ENCODE data around the gene FCRLA. TPM values are rescaled to one million over a fixed set of nuclear protein-coding genes. Genes with fewer than 3 reads are reported as not detected.
"Not testable (repeated sequence)": the region's sequence is repeated elsewhere in the genome, so short reads cannot be mapped to it uniquely, and the experiment has no call there.

FCRLA gene
- total RNA-seq, 4 donors from 2014 or later: not detected

DNA sequence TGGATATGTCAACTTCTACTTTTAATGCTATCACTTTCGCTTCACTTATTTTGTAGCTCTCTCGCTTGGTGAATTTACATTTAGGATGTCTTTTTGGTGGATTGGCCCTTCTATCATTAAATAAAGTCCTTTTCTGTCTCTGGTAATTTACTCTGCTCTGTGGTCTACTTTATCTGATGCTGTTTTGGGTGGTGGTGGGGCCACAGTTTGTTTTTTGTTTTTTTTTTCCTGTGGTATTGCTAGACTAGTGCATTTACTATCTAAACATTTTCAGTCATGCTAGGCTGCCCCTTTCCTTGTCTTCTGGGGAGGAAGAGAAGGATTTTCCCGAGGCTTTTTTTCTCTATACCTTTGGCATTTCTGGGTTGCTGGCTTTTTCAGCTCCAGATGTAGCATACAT, 18.1 kb upstream of the FCRLA start:
- Histone ChIP-seq H3K36me3 (no peaks in the 10 kb centered on the region), H3K9me3 (no peaks in the 10 kb centered on the region), H3K4me1 (no peaks in the 10 kb centered on the region), H3K27me3 (peaks cover 0 to 3% (median 2%) of the 10 kb centered on the region in 3 donors), H3K4me3 (no peak overlapping the region), H3K27ac (no peak overlapping the region)
- TF ChIP-seq POLR2A (IDR thresholded peaks at IDR 0.05): no peak
- TF ChIP-seq, protein P1, sequence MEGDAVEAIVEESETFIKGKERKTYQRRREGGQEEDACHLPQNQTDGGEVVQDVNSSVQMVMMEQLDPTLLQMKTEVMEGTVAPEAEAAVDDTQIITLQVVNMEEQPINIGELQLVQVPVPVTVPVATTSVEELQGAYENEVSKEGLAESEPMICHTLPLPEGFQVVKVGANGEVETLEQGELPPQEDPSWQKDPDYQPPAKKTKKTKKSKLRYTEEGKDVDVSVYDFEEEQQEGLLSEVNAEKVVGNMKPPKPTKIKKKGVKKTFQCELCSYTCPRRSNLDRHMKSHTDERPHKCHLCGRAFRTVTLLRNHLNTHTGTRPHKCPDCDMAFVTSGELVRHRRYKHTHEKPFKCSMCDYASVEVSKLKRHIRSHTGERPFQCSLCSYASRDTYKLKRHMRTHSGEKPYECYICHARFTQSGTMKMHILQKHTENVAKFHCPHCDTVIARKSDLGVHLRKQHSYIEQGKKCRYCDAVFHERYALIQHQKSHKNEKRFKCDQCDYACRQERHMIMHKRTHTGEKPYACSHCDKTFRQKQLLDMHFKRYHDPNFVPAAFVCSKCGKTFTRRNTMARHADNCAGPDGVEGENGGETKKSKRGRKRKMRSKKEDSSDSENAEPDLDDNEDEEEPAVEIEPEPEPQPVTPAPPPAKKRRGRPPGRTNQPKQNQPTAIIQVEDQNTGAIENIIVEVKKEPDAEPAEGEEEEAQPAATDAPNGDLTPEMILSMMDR (IDR thresholded peaks at IDR 0.05 in 4 of 5, conservative IDR thresholded peaks at IDR 0.05 in 1 of 5): no peak
- DNase-seq (no peak), ATAC-seq (no peak)
- intact Hi-C loops (cut with DNase I; ENCODE audit: low total_unique reads) (no loop called here), in situ Hi-C loops (cut with MboI; ENCODE audit: low sequenced_read_pairs in 4 of 4) (no loop called here)

DNA sequence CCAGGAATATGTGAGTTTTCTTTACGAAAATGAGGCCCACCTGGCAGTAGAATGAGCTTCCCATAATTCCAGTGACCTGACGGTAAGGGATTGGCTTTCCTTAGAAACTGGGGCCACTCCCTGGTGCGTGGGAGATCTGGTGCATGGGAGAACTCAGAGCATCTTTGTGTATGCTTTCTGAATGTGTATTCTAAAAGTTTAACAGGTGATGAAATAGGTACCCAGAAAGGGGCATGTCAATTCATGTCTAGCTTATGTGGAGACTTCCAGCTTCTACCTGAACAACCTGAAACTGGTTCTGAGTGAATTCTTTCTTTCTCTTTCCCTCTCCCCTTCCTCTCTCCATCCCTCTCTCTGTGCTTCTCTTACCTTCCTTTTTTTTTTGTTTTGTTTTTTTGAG, 15.2 kb upstream of the FCRLA start:
- no peak for TF ChIP-seq POLR2A (IDR thresholded peaks at IDR 0.05)
- TF ChIP-seq, protein P1 (IDR thresholded peaks at IDR 0.05 in 4 of 5, conservative IDR thresholded peaks at IDR 0.05 in 1 of 5): no peak
- H3K4me3 ChIP-seq: no peak overlapping the region
- H3K9me3 ChIP-seq: no peaks in the 10 kb centered on the region
- ATAC-seq (no peak), DNase-seq (no peak)
- in situ Hi-C loops (cut with MboI; ENCODE audit: low sequenced_read_pairs in 4 of 4) (no loop called here), intact Hi-C loops (cut with DNase I; ENCODE audit: low total_unique reads) (no loop called here)
- no peak overlapping the region for H3K27ac ChIP-seq
- no peaks in the 10 kb centered on the region for H3K4me1 ChIP-seq
- no peaks in the 10 kb centered on the region for H3K36me3 ChIP-seq
- H3K27me3 ChIP-seq: peaks cover 0 to 3% (median 2%) of the 10 kb centered on the region in 3 donors

DNA sequence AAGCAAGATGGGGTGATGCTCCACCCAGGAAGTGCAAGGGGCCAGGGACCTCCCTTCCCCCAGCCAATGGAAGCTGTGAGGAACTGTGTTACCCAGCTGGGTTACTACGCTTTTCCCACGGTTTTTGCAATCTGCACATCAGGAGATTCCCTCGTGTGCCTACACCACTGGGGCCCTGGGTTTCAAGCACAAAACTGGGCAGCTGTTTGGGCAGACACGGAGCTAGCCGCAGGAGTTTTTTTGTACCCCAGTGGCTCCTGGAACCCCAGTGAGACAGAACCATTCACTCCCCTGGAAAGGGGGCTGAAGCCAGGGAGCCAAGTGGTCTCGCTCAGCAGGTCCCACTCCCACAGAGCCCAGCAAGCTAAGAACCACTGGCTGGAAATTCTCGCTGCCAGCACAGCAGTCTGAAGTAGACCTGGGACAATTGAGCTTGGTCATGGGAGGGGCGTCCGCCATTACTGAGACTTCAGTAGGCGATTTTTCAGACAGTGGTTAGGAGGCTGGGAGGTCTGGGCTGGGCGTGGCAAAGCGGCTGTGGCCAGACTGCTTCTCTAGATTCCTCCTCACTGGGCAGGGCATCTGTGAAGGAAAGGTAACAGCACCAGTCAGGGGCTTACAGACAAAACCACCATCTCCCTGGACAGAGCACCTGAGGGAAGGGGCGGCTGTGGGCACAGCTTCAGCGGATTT, 13.9 kb upstream of the FCRLA start:
- ATAC-seq; in situ Hi-C loops (cut with MboI; ENCODE audit: low sequenced_read_pairs in 4 of 4); H3K27ac ChIP-seq; H3K4me3 ChIP-seq; H3K27me3 ChIP-seq; H3K36me3 ChIP-seq; H3K4me1 ChIP-seq; DNase-seq; H3K9me3 ChIP-seq; intact Hi-C loops (cut with DNase I; ENCODE audit: low total_unique reads): not testable (repeated sequence)

DNA sequence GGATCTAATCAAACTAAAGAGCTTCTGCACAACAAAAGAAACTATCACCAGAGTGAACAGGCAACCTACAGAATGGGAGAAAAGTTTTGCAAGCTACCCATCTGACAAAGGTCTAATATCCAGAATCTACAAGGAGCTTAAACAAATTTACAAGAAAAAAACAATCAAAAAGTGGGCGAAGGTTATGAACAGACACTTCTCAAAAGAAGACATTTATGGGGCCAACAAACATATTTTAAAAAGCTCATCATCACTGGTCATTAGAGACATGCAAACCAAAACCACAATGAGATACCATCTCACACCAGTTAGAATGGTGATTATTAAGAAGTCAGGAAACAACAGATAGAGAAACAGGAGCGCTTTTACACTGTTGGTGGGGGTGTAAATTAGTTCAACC, 8.7 kb upstream of the FCRLA start:
- H3K4me3 ChIP-seq; H3K36me3 ChIP-seq; DNase-seq; intact Hi-C loops (cut with DNase I; ENCODE audit: low total_unique reads); H3K4me1 ChIP-seq; H3K27me3 ChIP-seq; in situ Hi-C loops (cut with MboI; ENCODE audit: low sequenced_read_pairs in 4 of 4); H3K9me3 ChIP-seq; ATAC-seq; H3K27ac ChIP-seq: not testable (repeated sequence)

DNA sequence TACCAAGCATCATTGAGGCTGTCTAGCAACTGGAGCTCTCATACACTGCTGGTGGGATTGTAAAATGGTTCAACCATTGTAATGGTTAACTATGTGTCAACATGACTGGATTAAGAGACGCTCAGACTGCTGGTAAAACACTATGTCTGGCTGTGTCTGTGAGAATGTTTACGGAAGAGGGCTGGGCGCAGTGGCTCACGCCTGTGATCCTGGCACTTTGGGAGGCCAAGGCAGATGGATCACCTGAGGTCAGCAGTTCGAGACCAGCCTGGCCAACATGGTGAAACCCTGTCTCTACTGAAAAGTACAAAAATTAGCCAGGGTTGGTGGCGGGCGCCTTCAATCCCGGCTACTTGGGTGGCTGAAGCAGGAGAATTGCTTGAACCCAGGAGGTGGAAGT, 4.8 kb upstream of the FCRLA start:
- TF ChIP-seq, protein P1 (IDR thresholded peaks at IDR 0.05 in 4 of 5, conservative IDR thresholded peaks at IDR 0.05 in 1 of 5): no peak
- no peak for TF ChIP-seq POLR2A (IDR thresholded peaks at IDR 0.05)
- Histone ChIP-seq H3K36me3 (no peaks in the 10 kb centered on the region), H3K4me1 (no peaks in the 10 kb centered on the region), H3K27ac (no peak overlapping the region), H3K27me3 (no peaks in the 10 kb centered on the region), H3K4me3 (no peak overlapping the region), H3K9me3 (no peaks in the 10 kb centered on the region)
- no peak for ATAC-seq
- intact Hi-C loops (cut with DNase I; ENCODE audit: low total_unique reads) (no loop called here), in situ Hi-C loops (cut with MboI; ENCODE audit: low sequenced_read_pairs in 4 of 4) (no loop called here)
- no peak for DNase-seq

DNA sequence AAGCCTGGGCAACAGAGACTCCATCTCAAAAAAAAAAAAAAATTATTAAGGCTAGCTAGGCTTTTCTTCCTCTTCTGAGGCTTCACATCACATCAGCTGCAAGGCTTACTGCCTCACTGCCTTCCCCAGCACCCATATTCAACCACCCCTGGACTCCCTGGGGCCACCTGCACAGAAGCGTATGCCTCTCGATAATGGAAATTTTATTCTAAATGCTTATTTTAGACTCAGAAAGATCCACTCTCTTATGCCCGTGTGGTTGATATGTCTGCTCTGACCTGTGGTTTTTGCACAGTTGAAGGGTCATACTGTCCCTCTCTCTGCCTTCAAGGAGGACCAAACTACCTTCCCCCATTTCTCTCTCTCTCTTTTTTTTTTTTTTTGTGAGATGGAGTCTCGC, 1.5 kb upstream of the FCRLA start:
- no peak for DNase-seq
- intact Hi-C loops (cut with DNase I; ENCODE audit: low total_unique reads): no loop called here
- no peak for TF ChIP-seq POLR2A (IDR thresholded peaks at IDR 0.05)
- TF ChIP-seq, protein P1 (IDR thresholded peaks at IDR 0.05 in 4 of 5, conservative IDR thresholded peaks at IDR 0.05 in 1 of 5): no peak
- Histone ChIP-seq H3K4me1 (no peaks in the 10 kb centered on the region), H3K27ac (no peak overlapping the region), H3K27me3 (no peaks in the 10 kb centered on the region), H3K4me3 (no peak overlapping the region), H3K36me3 (no peaks in the 10 kb centered on the region), H3K9me3 (no peaks in the 10 kb centered on the region)
- in situ Hi-C loops (cut with MboI; ENCODE audit: low sequenced_read_pairs in 4 of 4): no loop called here
- no peak for ATAC-seq
